NCI-H128 (cell line): Measurements from ENCODE around the gene SLU7.

Experiments used
- DNase-seq: peaks from one replicate; lab custom pipeline; 2025; ENCODE audit not compliant: unreplicated experiment; lab: John Stamatoyannopoulos, UW

SLU7 gene

GRCh38 chr5:160420331-160420610 is 1.4 kb upstream of the SLU7 start:
- DNase-seq, result no peak

- DNase-seq, result no peak
These were observed 813 bp upstream of the SLU7 start for GRCh38 chr5:160419458-160420330.

DNA sequence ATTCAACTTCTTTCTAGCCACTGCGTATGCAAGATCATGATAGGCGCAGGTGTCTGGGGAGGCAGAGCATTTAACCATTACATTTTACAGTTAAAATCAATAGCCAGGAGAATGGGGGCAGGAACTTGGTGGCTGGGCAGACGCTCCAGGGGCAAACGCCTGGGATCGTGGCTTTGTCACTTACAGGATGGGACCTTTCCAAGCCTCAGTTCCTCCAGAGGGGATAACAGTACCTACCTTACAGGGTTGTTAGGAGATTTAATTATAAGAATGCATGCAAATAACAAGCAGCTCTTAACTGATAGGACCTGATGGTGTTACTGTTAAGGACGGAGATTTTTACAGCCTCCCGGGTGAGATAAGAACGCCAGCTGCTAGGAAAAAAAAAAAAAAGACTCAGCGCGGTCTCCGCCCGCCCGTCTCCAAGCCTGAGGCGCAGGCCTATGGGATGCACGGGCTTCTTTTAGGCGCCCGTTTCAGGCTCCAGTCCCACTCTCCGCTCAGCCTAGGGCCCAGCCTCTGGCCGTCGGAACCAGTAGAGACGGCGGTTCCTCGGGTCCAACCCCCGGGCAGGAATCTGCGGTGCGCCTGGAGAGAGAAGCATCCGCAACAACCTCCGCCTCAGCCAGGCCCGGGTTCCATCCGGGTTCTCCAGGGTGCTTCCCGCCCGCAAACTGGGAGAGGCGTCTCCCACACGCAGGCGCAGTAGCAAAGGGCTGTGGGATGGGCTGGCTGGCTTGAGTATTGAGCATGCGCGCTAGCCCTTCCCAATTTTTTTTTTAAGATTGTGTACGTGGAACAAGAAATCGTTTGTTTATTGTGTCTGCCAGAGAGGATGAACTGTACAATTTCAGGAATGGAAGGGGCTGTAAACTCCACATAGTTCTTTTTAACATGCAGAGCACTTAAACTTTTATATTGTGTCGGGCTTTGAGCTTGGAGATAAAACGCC is 19.2 kb downstream of the SLU7 start, which contains the start of gene FAM200C:
TSS of gene FAM200C (minus strand) at position 653 of the 952 bp plus-strand sequence. CDS start 4,564 bp downstream, outside the sequence.
- DNase-seq, result peak; percentile 72

DNA sequence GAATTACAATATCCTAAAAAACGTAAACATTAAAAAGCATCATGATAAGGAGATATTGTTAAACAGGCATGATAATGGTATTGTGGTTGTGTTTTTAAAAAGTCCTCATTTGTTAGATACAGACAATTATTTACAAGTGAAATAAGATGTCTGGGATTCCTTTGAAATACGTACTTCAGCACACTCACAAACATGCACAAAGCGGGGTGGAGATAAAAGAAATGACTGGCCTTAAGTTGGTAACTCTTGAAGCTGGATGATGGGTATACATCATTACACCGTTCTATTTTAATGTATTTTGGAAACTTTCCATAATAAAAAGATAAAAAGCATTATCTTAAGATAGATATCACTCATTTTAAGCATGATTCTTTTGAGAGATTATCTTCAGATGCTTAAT is 20.1 kb downstream of the SLU7 start:
- DNase-seq, result no peak

DNA sequence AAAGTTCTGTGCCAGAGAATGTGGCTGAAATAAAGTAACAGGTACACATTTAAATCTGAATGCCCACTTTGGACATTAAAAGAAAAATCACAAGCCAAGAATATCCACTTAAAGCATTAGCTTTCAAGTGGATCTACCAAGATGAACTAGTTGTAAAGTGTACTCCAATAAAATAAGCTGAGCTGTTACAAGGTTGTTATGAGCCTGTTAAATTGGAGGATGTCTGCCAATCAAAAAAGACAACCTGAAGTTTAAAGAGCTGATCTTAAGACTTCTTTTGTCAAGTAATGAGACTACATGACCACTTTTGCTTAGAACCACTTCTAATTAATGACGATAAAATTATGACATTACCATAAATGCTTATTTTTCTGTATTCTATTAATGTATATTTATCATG is 21.4 kb downstream of the SLU7 start:
- no peak for DNase-seq

DNA sequence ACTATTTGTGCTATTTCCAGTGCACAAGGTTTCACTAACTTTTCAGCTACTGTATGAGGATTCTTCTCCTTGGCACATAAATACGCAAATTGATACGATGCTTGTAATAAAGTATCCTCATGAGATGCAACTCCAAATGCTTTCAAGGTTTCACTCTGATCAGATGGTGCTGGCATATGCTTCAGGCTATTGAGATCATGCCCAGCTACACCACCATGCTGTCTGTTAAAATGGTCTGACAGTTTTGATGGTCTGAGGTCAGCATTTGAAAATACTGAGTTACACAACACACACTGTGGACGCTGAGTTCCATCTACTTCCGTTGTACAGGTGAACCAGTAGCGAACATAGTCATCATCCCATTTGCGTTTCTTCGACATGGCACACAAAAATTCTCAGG is 23.8 kb downstream of the SLU7 start:
- DNase-seq, result no peak

DNA sequence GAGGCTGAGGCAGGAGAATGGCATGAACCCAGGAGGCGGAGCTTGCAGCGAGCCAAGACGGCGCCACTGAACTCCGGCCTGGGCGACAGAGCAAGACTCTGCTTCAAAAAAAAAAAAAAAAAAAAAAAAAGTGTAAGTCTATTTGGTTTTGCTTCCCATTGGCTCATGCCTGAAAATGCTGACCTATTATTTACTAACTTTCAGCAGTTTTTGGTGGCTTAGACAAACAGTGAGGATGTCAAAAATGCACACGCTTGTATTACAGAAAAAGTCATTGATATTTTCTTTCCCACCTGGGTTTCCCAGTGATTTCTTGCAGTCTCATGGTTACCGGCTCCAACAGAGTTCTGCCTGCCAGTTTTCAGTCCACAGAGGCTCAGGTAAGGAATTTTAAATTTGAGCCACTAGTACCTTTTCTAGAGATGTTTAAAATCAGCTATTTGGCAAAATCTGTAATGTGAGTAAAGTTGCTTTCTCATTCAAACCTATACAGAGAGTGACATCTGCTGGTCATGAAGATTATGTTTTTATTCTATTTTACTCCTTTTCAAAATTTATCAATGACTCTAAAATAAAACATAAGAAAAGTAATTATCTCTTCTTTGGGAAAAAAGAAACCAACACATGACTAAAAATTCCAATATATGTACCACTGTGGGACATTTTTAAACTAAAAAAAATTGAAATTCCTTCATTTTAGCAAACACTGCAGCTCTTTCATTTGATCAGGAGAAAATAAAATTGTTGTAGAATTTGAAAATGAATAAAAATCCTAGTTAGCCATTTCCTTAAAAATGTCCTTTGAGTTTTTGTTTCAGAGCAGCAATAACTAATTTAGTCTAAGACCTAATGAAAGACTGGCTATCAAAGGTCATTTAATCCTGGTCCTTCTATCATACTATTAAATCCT is 27.8 kb downstream of the SLU7 start:
- DNase-seq, result no peak

DNA sequence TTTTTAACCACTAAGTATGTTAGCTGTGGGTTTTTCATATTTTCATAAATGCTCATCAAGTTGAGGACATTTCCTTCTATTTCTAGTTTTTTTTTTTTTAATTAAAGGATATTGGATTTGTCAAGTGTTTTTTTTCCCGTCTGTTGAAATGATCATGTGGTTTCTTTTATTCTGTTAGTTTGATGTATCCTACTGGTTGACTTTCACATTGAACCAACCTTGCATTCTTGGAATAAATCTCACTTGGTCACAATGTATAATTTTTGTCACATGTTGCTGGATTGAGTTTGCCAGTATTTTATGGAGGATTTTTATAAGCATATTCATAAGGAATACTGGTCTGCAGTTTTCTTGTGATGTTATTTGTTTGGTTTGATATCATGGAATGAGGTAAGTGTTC is 31.4 kb downstream of the SLU7 start:
- no peak for DNase-seq

DNA sequence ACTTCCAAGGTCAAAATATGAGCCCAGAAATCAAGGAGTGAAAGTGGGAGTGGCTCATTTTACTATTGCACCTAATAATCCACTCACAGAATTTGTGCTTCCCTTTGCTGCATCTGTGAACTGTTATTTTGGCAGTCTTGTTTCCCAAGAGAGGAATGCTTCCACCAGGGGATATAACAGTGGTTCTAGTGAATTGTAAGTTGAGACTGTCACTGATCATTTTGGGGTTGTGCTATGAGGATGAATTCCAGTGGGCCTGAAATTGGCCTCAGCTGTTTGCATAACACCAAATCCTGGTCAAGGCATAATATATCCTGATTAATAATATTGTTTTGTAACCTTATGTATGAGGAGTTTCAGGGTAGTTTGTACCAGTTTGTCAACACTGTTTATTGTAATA is 33.4 kb downstream of the SLU7 start:
- no peak for DNase-seq

GRCh38 chr5:160384681-160385080 is 34.2 kb downstream of the SLU7 start:
- no peak for DNase-seq

DNA sequence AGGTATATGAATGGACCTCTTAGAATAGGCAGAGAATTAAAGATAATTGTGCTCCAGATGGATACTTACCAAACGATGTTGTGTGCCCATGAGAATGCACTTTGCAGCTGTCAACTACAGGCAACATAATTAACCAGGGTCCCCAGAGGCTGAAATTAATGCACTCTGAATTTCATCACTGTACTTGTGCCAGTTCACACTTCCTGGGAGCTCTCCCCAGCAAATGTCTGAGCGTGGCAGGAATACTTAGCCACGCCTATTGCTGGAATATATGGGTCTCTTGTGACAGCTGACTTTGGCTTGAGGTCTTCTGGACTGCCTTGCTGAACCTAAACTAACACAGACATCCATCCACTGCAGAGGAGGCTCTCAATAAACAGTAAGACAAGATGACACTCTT is 36.5 kb downstream of the SLU7 start:
- DNase-seq, result no peak

DNA sequence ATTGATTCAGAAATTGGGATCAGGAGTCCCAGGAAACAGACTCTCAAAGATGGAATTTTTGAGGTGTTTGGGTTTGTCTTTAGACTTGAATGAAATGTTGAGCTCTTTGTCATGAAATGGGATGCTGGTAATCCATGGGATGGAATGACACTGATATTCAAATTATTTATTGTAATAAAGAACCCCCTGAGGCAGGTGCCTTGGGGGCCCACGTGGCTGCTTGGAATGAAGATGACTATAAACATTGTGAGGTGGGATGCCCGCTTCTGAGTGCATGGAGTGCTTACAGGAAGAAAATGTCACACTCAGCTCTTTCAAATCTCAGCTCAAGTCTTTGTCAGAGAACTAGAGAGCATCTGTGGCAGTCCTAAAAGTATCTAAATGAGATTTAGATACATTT is 38.8 kb downstream of the SLU7 start:
- DNase-seq, result no peak

DNA sequence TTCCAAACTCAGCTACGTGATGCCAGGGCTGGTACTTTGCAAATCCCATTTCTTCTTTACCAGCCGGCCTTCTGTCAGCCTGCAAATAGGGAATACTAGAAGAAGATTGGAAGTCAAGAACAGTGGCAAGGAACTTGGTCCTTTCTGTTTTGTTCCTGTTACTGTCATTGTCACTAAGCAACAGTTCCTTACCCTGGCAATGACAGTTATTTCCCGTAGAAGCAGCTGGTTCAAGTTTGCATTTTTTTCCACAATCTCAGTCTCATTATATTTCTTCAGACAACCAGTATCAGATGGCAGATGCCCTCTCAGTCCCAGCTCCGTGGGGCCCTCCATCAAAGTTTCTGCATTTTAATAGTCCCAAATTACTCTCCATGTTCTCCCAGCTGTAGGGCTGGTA is 39.4 kb downstream of the SLU7 start:
- DNase-seq, result no peak

DNA sequence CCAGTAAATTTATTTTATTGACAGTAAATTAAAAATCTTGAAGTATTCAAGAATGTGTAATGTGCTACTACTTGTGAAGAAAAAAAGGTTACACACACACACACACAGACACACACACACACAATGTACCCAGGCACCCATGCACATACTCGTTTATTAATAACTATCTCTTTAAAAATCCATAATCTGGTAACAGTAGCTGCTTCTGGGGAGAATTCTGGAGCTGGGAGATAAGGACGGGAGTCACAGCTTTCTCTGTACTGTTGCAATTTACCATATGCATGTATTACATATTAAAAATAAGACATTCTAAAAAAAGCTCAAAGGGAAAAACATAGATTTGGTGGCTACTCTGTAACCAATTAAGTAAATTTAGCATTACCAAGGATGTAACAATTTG is 40.6 kb downstream of the SLU7 start:
- no peak for DNase-seq

DNA sequence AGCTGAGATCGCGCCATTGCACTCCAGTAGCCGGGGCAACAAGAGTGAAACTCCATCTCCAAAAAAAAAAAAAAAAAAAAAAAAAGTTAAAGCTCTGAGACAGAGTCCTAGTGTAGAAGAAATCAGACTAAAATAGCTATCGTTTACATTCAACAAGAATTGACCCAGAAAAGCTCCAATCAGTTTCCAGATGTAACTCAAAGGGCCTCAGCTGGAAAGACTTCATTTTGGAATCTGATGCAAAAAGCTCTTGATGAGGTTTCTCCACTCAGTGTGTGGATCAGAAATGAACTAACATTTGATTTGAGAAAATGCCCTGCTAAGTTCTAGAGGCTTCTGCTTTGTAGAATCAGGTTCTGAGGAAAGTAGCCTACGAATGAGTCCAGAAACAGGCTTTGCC is 41.2 kb downstream of the SLU7 start:
- no peak for DNase-seq

DNA sequence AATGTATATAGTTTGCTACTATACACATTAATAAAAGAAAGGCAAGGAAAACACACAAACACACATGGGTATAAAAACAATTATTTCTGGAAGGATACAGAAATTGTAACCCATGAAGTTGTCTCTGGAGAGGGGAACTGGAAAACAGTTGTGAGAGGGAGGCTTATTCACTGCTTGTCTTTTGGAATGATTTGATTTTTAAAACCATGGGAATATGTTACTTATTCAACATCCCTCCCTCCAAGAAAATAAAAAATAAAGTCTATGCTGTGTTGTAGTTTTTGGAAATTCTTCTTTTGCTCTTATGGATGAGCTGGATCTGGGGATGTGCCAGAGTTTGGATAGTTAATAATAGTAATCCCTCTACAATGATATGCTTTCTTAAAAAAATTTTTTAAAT is 42.5 kb downstream of the SLU7 start:
- DNase-seq, result no peak

GRCh38 chr5:160375701-160376100 is 43.2 kb downstream of the SLU7 start:
- DNase-seq, result no peak

DNA sequence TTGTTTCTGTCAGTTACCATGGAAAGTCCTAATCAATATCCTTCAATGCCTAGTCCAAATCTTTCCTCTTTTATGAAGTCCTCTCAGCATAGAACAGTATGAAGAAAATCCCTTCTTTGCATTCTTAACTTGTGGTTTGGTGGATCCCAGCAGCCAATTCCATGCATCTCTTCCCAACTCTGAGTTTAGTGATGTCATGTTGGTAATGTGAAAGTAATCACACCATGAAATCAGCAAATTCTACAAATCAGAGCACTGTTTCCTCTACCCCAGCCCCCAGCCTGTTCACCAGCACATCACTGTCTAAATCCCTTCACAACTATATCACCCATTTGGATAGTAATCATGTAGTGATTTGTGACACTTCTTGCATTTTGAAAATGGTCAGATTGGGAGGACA is 43.7 kb downstream of the SLU7 start:
- DNase-seq, result no peak

DNA sequence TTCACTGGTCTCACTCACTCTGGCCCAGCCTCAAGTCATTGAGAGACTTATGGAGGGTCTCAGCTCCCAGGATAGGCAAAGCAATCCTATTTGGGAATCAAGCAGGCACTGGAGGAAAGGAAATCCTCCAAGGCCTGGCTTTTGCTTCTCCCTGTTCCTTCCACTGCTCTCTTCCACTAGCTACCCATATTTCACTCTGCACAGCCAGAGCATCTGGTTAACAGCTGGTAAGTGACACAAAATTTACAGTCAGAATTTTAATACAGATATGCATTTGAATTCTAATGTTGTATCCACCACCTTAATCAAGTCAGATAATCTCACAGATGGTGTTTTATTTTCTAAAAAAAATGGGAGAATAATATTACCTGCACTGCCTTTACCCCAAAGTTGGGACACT is 47.6 kb downstream of the SLU7 start:
- no peak for DNase-seq

GRCh38 chr5:160370713-160371034 is 48.2 kb downstream of the SLU7 start:
- no peak for DNase-seq

- DNase-seq, result no peak
These were observed 48.7 kb downstream of the SLU7 start, which contains the start of gene C1QTNF2 for GRCh38 chr5:160369990-160370712. TSS of gene C1QTNF2 (minus strand) at chr5:160370626. CDS start at chr5:160355011, 15,615 bp downstream.
